Fibroblast of skin of back (primary cell): ENCODE measurements around the gene PPP4R3B.
"Not testable (repeated sequence)": the region's sequence is repeated elsewhere in the genome, so short reads cannot be mapped to it uniquely, and the experiment has no call there.

Experiments used
- DNase-seq: peaks from one replicate; pipeline ENCODE4 v3.0.0-alpha.2; 2013

PPP4R3B gene

GRCh38 chr2:55595536-55595935, 21.9 kb downstream of the PPP4R3B start:
- no peak for DNase-seq

GRCh38 chr2:55592130-55592529, 25.3 kb downstream of the PPP4R3B start:
- DNase-seq: no peak

GRCh38 chr2:55590810-55591440, 26.5 kb downstream of the PPP4R3B start:
- peak; percentile 61 for DNase-seq

GRCh38 chr2:55585451-55586080, 31.9 kb downstream of the PPP4R3B start:
- peak; percentile 29 for DNase-seq

- no peak for DNase-seq
These were observed 35.4 kb downstream of the PPP4R3B start for GRCh38 chr2:55581874-55582547.

GRCh38 chr2:55581435-55581834, 36.0 kb downstream of the PPP4R3B start:
- DNase-seq: peak; percentile 6

GRCh38 chr2:55569002-55569401, 48.4 kb downstream of the PPP4R3B start:
- DNase-seq: not testable (repeated sequence)

- DNase-seq: peak; percentile 4
These were observed 50.1 kb downstream of the PPP4R3B start for GRCh38 chr2:55567298-55567697.

- DNase-seq: no peak
These were observed 51.8 kb downstream of the PPP4R3B start for GRCh38 chr2:55565613-55566012.

GRCh38 chr2:55560855-55561254, 56.6 kb downstream of the PPP4R3B start:
- DNase-seq: no peak

GRCh38 chr2:55556809-55557208, 60.6 kb downstream of the PPP4R3B start:
- no peak for DNase-seq

GRCh38 chr2:55555977-55556376, 61.4 kb downstream of the PPP4R3B start:
- DNase-seq: peak; percentile 18

- DNase-seq: no peak
These were observed 64.1 kb downstream of the PPP4R3B start for GRCh38 chr2:55553321-55553720.

GRCh38 chr2:55550368-55551102, 66.9 kb downstream of the PPP4R3B start:
- peak; percentile 73 for DNase-seq

GRCh38 chr2:55547679-55548078, 69.7 kb downstream of the PPP4R3B start:
- DNase-seq: not testable (repeated sequence)

GRCh38 chr2:55547001-55547400, 70.4 kb downstream of the PPP4R3B start:
- DNase-seq: no peak

GRCh38 chr2:55530539-55531081, 86.8 kb downstream of the PPP4R3B start:
- no peak for DNase-seq

GRCh38 chr2:55526174-55526573, 91.2 kb downstream of the PPP4R3B start:
- DNase-seq: no peak

- no peak for DNase-seq
These were observed 92.5 kb downstream of the PPP4R3B start for GRCh38 chr2:55524884-55525437.

GRCh38 chr2:55519938-55520885, 97.2 kb downstream of the PPP4R3B start:
- DNase-seq: no peak

GRCh38 chr2:55518841-55519165, 98.6 kb downstream of the PPP4R3B start:
- no peak for DNase-seq
